ENCODE results near the gene SNRPB2.
A peak's percentile ranks its signal among the peaks of the same experiment; 100 is the strongest.

SNRPB2 gene

GRCh38 chr20:16744178-16744807, 14.5 kb downstream of the SNRPB2 start:
- DNase-seq (ENCODE audit: low read depth, low spot score) = no peak
- no peak overlapping the region for H3K4me3 ChIP-seq (ENCODE audit: low read depth, low read length)
- no peak for TF ChIP-seq CTCF (IDR thresholded peaks at IDR 0.05; ENCODE audit: low read depth, low read length)
- in situ Hi-C loops (cut with HindIII; ENCODE audit: low sequenced_read_pairs) = no loop called here

- in situ Hi-C loops (cut with HindIII; ENCODE audit: low sequenced_read_pairs) = no loop called here
- TF ChIP-seq CTCF (IDR thresholded peaks at IDR 0.05; ENCODE audit: low read depth, low read length) = no peak
- no peak for DNase-seq (ENCODE audit: low read depth, low spot score)
- no peak overlapping the region for H3K4me3 ChIP-seq (ENCODE audit: low read depth, low read length)
Measured at GRCh38 chr20:16745204-16745603, 15.4 kb downstream of the SNRPB2 start.

- TF ChIP-seq CTCF (IDR thresholded peaks at IDR 0.05; ENCODE audit: low read depth, low read length) = no peak
- in situ Hi-C loops (cut with HindIII; ENCODE audit: low sequenced_read_pairs) = no loop called here
- DNase-seq (ENCODE audit: low read depth, low spot score) = no peak
Measured at GRCh38 chr20:16747291-16747811, 17.5 kb downstream of the SNRPB2 start.

GRCh38 chr20:16748308-16748900, 18.6 kb downstream of the SNRPB2 start, which contains the start of gene OTOR:
Gene OTOR, plus strand, starts transcription at chr20:16748358. Its CDS starts 44 bp downstream, at chr20:16748402.
- no peak within 1 kb of the TSS for H3K4me3 ChIP-seq (ENCODE audit: low read depth, low read length)
- no peak for TF ChIP-seq CTCF (IDR thresholded peaks at IDR 0.05; ENCODE audit: low read depth, low read length)
- in situ Hi-C loops (cut with HindIII; ENCODE audit: low sequenced_read_pairs) = no loop called here
- no peak for DNase-seq (ENCODE audit: low read depth, low spot score)

More at GRCh38 chr20:16747291-16747811, 17.5 kb downstream of the SNRPB2 start:
- H3K4me3 ChIP-seq (ENCODE audit: low read depth, low read length) = no peak overlapping the region

GRCh38 chr20:16749573-16749972, 19.7 kb downstream of the SNRPB2 start:
- no peak overlapping the region for H3K4me3 ChIP-seq (ENCODE audit: low read depth, low read length)
- no peak for DNase-seq (ENCODE audit: low read depth, low spot score)
- in situ Hi-C loops (cut with HindIII; ENCODE audit: low sequenced_read_pairs) = no loop called here
- peak; percentile 16 for TF ChIP-seq CTCF (IDR thresholded peaks at IDR 0.05; ENCODE audit: low read depth, low read length)

GRCh38 chr20:16752082-16752481, 22.3 kb downstream of the SNRPB2 start:
- no peak overlapping the region for H3K4me3 ChIP-seq (ENCODE audit: low read depth, low read length)
- no peak for TF ChIP-seq CTCF (IDR thresholded peaks at IDR 0.05; ENCODE audit: low read depth, low read length)
- no peak for DNase-seq (ENCODE audit: low read depth, low spot score)
- in situ Hi-C loops (cut with HindIII; ENCODE audit: low sequenced_read_pairs) = no loop called here
